HepG2 (cell line): ENCODE results near the gene DDTL. TPM values are rescaled to one million over a fixed set of nuclear protein-coding genes. Genes with fewer than 3 reads are reported as not detected.
A peak's percentile ranks its signal among the peaks of the same experiment; 100 is the strongest.

Experiments
- CBX1 ChIP-seq: IDR thresholded peaks from one replicate; pipeline ENCODE4 v1.6.1; 2016; ENCODE audit warnings: antibody characterized with exemption, low read depth
- FOXA3 ChIP-seq: IDR thresholded peaks from 2 replicates; pipeline ENCODE4 v1.6.1; 2016; ENCODE audit warnings: missing genetic modification reagents, missing compliant biosample characterization
- GATAD2A ChIP-seq: IDR thresholded peaks from 2 replicates; pipeline ENCODE4 v1.6.1; 2016
- HMG20A ChIP-seq: IDR thresholded peaks from 2 replicates; pipeline ENCODE4 v1.6.1; 2016; ENCODE audit warnings: borderline replicate concordance
- MBD4 ChIP-seq: IDR thresholded peaks from 2 replicates; pipeline ENCODE4 v1.6.1; 2012; ENCODE audit warnings: low read length, inconsistent platforms, borderline replicate concordance
- NCOA2 ChIP-seq: sonication (generic); formaldehyde crosslinking; IDR thresholded peaks from 2 replicates; pipeline ENCODE4 v1.8.0; 2022; ENCODE audit warnings: inconsistent platforms
- SIX1 ChIP-seq: sonication (generic); formaldehyde crosslinking; IDR thresholded peaks from 2 replicates; pipeline ENCODE4 v1.4.0; 2020; ENCODE audit warnings: missing genetic modification reagents, borderline replicate concordance
- SMARCE1 ChIP-seq: fragments of 450-650 bp; IDR thresholded peaks from 2 replicates; pipeline ENCODE4 v1.6.1; 2017; ENCODE audit warnings: borderline replicate concordance
- ZBTB42 ChIP-seq: sonication (generic); formaldehyde crosslinking; IDR thresholded peaks from 2 replicates; pipeline ENCODE4 v1.5.0; 2020; ENCODE audit warnings: mild to moderate bottlenecking, missing genetic modification reagents
- ZBTB8A ChIP-seq: sonication (generic); formaldehyde crosslinking; IDR thresholded peaks from 2 replicates; pipeline ENCODE4 v1.4.0; 2020; ENCODE audit warnings: mild to moderate bottlenecking, low read depth, missing genetic modification reagents, borderline replicate concordance
- ZMYM4 ChIP-seq: sonication (generic); formaldehyde crosslinking; IDR thresholded peaks from 2 replicates; pipeline ENCODE4 v1.8.1; 2023; ENCODE audit warnings: mild to moderate bottlenecking, missing genetic modification reagents
- ZNF251 ChIP-seq: sonication (generic); formaldehyde crosslinking; IDR thresholded peaks from 2 replicates; pipeline ENCODE4 v1.9.0; 2021; ENCODE audit warnings: mild to moderate bottlenecking, missing genetic modification reagents
- ZNF296 ChIP-seq: sonication (generic); formaldehyde crosslinking; conservative IDR thresholded peaks from 2 replicates; pipeline ENCODE4 v1.5.0; 2020; ENCODE audit warnings: mild to moderate bottlenecking, missing genetic modification reagents
- ZNF570 ChIP-seq: sonication (generic); formaldehyde crosslinking; IDR thresholded peaks from 2 replicates; pipeline ENCODE4 v1.4.0; 2020; ENCODE audit warnings: mild to moderate bottlenecking, missing genetic modification reagents, borderline replicate concordance
- ZNF780A ChIP-seq: sonication (generic); formaldehyde crosslinking; IDR thresholded peaks from 2 replicates; pipeline ENCODE4 v1.8.0; 2022; ENCODE audit warnings: mild to moderate bottlenecking, missing genetic modification reagents, moderate library complexity
- polyA plus RNA-seq, 8 experiments: library from polyadenylated mRNA; depleted of rRNA in 3 of 8; stranded (reverse) in 7 of 8; unstranded in 1 of 8; fragments of >200 nt; fragmentation: Illumina TruSeq in 4 of 8; extraction: Trizol in 4 of 8; gene quantifications; 2 replicates each; pipeline versions ENCODE4 v1.2.1 to v1.2.3, GENCODE V29; 2011 to 2016; ENCODE audit warnings: low read depth in 4 of 8, missing spikeins in 1 of 8, mixed read lengths in 1 of 8; ENCODE audit not compliant: insufficient read depth in 1 of 8
- total RNA-seq, 5 experiments: library from RNA; depleted of rRNA; stranded (reverse); fragments of >200 nt; fragmentation: Illumina TruSeq; extraction: Trizol; gene quantifications; 2 replicates each; pipeline ENCODE4 v1.2.3, GENCODE V29; 2016; ENCODE audit warnings: low read depth in 1 of 5
- TF ChIP-seq, protein P1 (sequence below): sonication (generic); formaldehyde crosslinking; IDR thresholded peaks from 2 replicates; pipeline ENCODE4 v1.4.0; 2020; ENCODE audit warnings: missing genetic modification reagents, low read depth, mild to moderate bottlenecking, borderline replicate concordance
- TF ChIP-seq, protein P2 (sequence below): sonication (generic); formaldehyde crosslinking; IDR thresholded peaks from 2 replicates; pipeline ENCODE4 v1.4.0; 2020; ENCODE audit warnings: missing genetic modification reagents
- TF ChIP-seq, protein P3 (sequence below): sonication (generic); formaldehyde crosslinking; IDR thresholded peaks from 2 replicates; pipeline ENCODE4 v1.8.0; 2022; ENCODE audit warnings: missing genetic modification reagents, mild to moderate bottlenecking, inconsistent platforms, borderline replicate concordance

Gene DDTL
- total and polyA plus RNA-seq, 2 of the 13 experiments (the other 11 are each of a cell fraction or from before 2014, with no cell fraction given): 0.31 TPM; not detected in 1

DNA sequence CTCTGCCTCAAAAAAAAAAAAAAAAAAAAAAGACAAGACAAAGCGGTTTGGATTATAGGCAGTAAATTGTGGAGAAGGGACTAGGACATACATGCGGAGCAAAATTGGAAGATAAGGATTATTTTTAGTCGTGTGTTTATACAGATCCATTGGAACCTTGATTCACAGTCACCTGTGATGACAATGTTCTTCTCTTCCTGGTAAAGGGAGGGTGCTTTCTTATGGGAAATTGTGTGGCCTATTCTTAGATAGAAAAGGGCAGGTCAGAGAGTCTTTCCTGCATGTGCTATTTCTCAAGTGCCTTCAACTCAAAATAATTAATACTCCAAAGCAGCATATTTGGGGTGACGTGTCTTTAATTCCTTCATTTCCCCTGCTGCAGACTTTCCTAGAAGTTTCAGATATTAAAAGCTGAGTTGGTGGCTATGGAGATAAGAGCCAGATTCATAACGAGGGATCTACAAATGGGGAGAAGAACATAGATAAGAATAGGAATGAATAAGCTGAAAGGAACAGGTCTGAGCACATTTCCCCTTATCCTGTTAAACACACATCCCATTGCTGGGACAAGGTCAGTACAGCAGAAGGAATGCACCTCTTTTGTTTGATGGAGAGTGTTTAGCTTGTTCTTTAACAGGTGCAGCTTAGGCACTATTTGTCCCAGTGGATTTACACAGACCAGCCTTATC, 28.2 kb upstream of the DDTL start (continued):
- TF ChIP-seq, protein P1, sequence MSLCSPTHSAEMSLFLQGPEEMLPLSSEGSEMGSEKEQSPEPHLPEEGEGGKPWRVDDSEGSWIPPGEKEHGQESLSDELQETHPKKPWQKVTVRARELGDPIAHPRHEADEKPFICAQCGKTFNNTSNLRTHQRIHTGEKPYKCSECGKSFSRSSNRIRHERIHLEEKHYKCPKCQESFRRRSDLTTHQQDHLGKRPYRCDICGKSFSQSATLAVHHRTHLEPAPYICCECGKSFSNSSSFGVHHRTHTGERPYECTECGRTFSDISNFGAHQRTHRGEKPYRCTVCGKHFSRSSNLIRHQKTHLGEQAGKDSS (CRISPR knock-in tag): 0 out of 2 replicates have a peak, but pooled peaks have one; percentile 42
- no peak for TF ChIP-seq CBX1
- no peak for TF ChIP-seq ZNF570
- TF ChIP-seq FOXA3 (CRISPR knock-in tag): peak; percentile 23; the same call in 1 of the 2 replicates
- no peak for TF ChIP-seq ZNF296
- no peak for TF ChIP-seq MBD4
- TF ChIP-seq SMARCE1: no peak
- TF ChIP-seq ZBTB8A (CRISPR knock-in tag): no peak
- TF ChIP-seq HMG20A (CRISPR knock-in tag): no peak
- peak; percentile 48; the same call in 1 of the 2 replicates for TF ChIP-seq NCOA2 (CRISPR knock-in tag)
- TF ChIP-seq SIX1 (CRISPR knock-in tag): no peak
- TF ChIP-seq ZNF251: no peak
- TF ChIP-seq, protein P2, sequence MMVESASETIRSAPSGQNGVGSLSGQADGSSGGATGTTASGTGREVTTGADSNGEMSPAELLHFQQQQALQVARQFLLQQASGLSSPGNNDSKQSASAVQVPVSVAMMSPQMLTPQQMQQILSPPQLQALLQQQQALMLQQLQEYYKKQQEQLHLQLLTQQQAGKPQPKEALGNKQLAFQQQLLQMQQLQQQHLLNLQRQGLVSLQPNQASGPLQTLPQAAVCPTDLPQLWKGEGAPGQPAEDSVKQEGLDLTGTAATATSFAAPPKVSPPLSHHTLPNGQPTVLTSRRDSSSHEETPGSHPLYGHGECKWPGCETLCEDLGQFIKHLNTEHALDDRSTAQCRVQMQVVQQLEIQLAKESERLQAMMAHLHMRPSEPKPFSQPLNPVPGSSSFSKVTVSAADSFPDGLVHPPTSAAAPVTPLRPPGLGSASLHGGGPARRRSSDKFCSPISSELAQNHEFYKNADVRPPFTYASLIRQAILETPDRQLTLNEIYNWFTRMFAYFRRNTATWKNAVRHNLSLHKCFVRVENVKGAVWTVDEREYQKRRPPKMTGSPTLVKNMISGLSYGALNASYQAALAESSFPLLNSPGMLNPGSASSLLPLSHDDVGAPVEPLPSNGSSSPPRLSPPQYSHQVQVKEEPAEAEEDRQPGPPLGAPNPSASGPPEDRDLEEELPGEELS (CRISPR knock-in tag): peak; percentile 48
- TF ChIP-seq ZBTB42 (CRISPR knock-in tag): no peak
- TF ChIP-seq GATAD2A (CRISPR knock-in tag): peak; percentile 23; the same call in 1 of the 2 replicates
- TF ChIP-seq, protein P3, sequence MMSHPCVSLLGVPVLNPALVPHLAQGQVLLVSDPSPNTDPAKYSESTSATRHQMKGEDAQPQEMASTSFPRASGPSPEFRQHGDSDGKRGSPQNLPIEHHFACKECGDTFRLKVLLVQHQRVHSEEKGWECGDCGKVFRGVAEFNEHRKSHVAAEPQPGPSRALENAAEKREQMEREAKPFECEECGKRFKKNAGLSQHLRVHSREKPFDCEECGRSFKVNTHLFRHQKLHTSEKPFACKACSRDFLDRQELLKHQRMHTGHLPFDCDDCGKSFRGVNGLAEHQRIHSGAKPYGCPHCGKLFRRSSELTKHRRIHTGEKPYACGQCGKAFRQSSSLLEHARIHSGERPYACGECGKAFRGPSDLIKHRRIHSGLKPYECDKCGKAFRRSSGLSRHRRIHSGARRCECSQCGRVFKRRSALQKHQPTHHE (CRISPR knock-in tag): no peak
- no peak for TF ChIP-seq ZNF780A (CRISPR knock-in tag)
- no peak for TF ChIP-seq ZMYM4 (CRISPR knock-in tag)
